HCT116 (cell line): ENCODE data around the gene TLR2. TPM values are rescaled to one million over a fixed set of nuclear protein-coding genes. Genes with fewer than 3 reads are reported as not detected.

ENCODE experiments used
- ATAC-seq: fragments of 200-7000 bp; cut with Tn5 transposase; 2 replicates; pipeline ENCODE4 v1.9.1; 2020; ENCODE audit warnings: mild to moderate bottlenecking, moderate library complexity
- BruUV-seq: library from RNA; stranded (reverse); fragments of 400-500 nt; replicated peaks from 2 replicates; lab custom pipeline; 2021; lab: Mats Ljungman, UMichigan
- CTCF ChIA-PET: fragments of 300-600 bp; sonication (Branson Sonifier 250); formaldehyde crosslinking; loops from one replicate; lab custom pipeline; 2021; ENCODE audit warnings: antibody characterized with exemption; lab: Charles Lee
- POLR2A ChIA-PET: fragments of 300-600, 350-600 bp; sonication (Branson Sonifier 250); formaldehyde crosslinking; loops from one replicate; lab custom pipeline; 2021; ENCODE audit warnings: antibody characterized with exemption; lab: Charles Lee
- RAD21 ChIA-PET, 2 experiments: fragments of 300-600 bp; sonication (Branson Sonifier 250); formaldehyde crosslinking; loops; one replicate each; lab custom pipeline; 2023; ENCODE audit warnings: low total read pairs in 2 of 2; ENCODE audit not compliant: uncharacterized antibody in 2 of 2, unreplicated experiment in 2 of 2, low non-redundant PET in 1 of 2; lab: Charles Lee
- DNase-seq: peaks from one replicate; pipeline ENCODE4 v3.0.0-alpha.2; 2010; ENCODE audit warnings: low read depth, low spot score
- H2AFZ ChIP-seq: fragments of 200-600 bp; shearing (Covaris generic), sonication (generic); 2 replicates; pipeline ENCODE4 v1.6.1; 2017; ENCODE audit warnings: low read depth, mixed run types, mixed read lengths, antibody characterized with exemption, low read length; ENCODE audit not compliant: poor library complexity, severe bottlenecking
- H3K27ac ChIP-seq: 2 replicates; pipeline ENCODE4 v1.5.1; 2012; ENCODE audit warnings: low read depth, low read length
- H3K27me3 ChIP-seq: fragments of 200-600 bp; sonication (generic); 2 replicates; pipeline ENCODE4 v1.6.1; 2016; ENCODE audit warnings: mixed run types, low read length, mixed read lengths; ENCODE audit not compliant: insufficient read depth
- H3K36me3 ChIP-seq, 2 experiments: fragments of 200-500 bp in 1 of 2; fragments of 200-600 bp in 1 of 2; sonication (Bioruptor generic) in 1 of 2; sonication (generic) in 1 of 2; 2 replicates each; pipeline versions ENCODE4 v1.5.1 to v1.6.1; 2014 to 2016; ENCODE audit warnings: low read length in 2 of 2, inconsistent platforms in 1 of 2, mixed read lengths in 1 of 2, mixed run types in 1 of 2; ENCODE audit not compliant: insufficient read depth in 2 of 2, control insufficient read depth in 1 of 2
- H3K4me1 ChIP-seq, 2 experiments: fragments of 200-600 bp in 1 of 2; sonication (generic) in 1 of 2; 2 replicates each; pipeline versions ENCODE4 v1.5.1 to v1.6.1; 2012 to 2017; ENCODE audit warnings: low read length in 2 of 2, inconsistent platforms in 1 of 2, mild to moderate bottlenecking in 1 of 2, mixed read lengths in 1 of 2, mixed run types in 1 of 2, moderate library complexity in 1 of 2; ENCODE audit not compliant: insufficient read depth in 2 of 2, control insufficient read depth in 1 of 2
- H3K4me2 ChIP-seq: fragments of 200-600 bp; sonication (generic); 2 replicates; pipeline ENCODE4 v1.6.1; 2017; ENCODE audit warnings: mixed run types, low read length, mixed read lengths
- H3K4me3 ChIP-seq, 2 experiments: fragments of 200-600 bp in 1 of 2; sonication (generic) in 1 of 2; replicated peaks in 1 of 2; 2 replicates each; pipeline ENCODE4 v1.5.1; 2011 to 2016; ENCODE audit warnings: low read length in 2 of 2, control low read depth in 1 of 2, low read depth in 1 of 2, mild to moderate bottlenecking in 1 of 2, mixed read lengths in 1 of 2, mixed run types in 1 of 2
- H3K79me2 ChIP-seq: fragments of 200-600 bp; sonication (generic); 2 replicates; pipeline ENCODE4 v1.6.1; 2017; ENCODE audit warnings: mild to moderate bottlenecking, mixed run types, low read length, moderate library complexity, mixed read lengths; ENCODE audit not compliant: insufficient read depth
- H3K9ac ChIP-seq: fragments of 200-600 bp; sonication (generic); 2 replicates; pipeline ENCODE4 v1.6.1; 2016; ENCODE audit warnings: low read length, mixed read lengths
- H3K9me2 ChIP-seq: fragments of 200-600 bp; sonication (generic), shearing (Covaris generic); 2 replicates; pipeline ENCODE4 v1.6.1; 2017; ENCODE audit warnings: mixed run types, mild to moderate bottlenecking, moderate library complexity; ENCODE audit not compliant: insufficient read depth
- H3K9me3 ChIP-seq, 2 experiments: fragments of 200-500 bp in 1 of 2; fragments of 200-600 bp in 1 of 2; sonication (Bioruptor generic) in 1 of 2; sonication (generic) in 1 of 2; 2 replicates each; pipeline ENCODE4 v1.6.1; 2014 to 2017; ENCODE audit warnings: low read length in 2 of 2, mixed read lengths in 2 of 2, inconsistent platforms in 1 of 2, low read depth in 1 of 2, mild to moderate bottlenecking in 1 of 2, mixed run types in 1 of 2, moderate library complexity in 1 of 2; ENCODE audit not compliant: control insufficient read depth in 1 of 2, insufficient read depth in 1 of 2
- H4K20me1 ChIP-seq: fragments of 200-600 bp; sonication (generic), shearing (Covaris generic); 2 replicates; pipeline ENCODE4 v1.6.1; 2017; ENCODE audit warnings: mixed run types, mild to moderate bottlenecking, moderate library complexity; ENCODE audit not compliant: insufficient read depth
- CBX3 ChIP-seq: IDR thresholded peaks from 2 replicates; pipeline ENCODE4 v1.6.1; 2012; ENCODE audit warnings: low read depth
- CTCF ChIP-seq, 3 experiments: fragments of 200-600 bp in 1 of 3; sonication (generic) in 1 of 3; IDR thresholded peaks in 2 of 3; conservative IDR thresholded peaks in 1 of 3; 2 replicates each; pipeline ENCODE4 v1.5.1; 2012 to 2017; ENCODE audit warnings: low read depth in 2 of 3, low read length in 2 of 3, antibody characterized with exemption in 1 of 3, borderline replicate concordance in 1 of 3, control low read depth in 1 of 3, mild to moderate bottlenecking in 1 of 3, mixed read lengths in 1 of 3, mixed run types in 1 of 3, moderate library complexity in 1 of 3; ENCODE audit not compliant: insufficient read depth in 1 of 3
- ELF1 ChIP-seq: IDR thresholded peaks from 2 replicates; pipeline ENCODE4 v1.6.1; 2012; ENCODE audit warnings: low read depth, borderline replicate concordance
- EZH2 ChIP-seq: fragments of 200-600 bp; sonication (generic); IDR thresholded peaks from 2 replicates; pipeline ENCODE4 v1.6.1; 2017; ENCODE audit warnings: antibody characterized with exemption, mixed run types
- EZH2phosphoT487 ChIP-seq: fragments of 200-600 bp; IDR thresholded peaks from 2 replicates; pipeline ENCODE4 v1.6.1; 2018; ENCODE audit warnings: antibody characterized with exemption, borderline replicate concordance
- FOSL1 ChIP-seq: IDR thresholded peaks from 2 replicates; pipeline ENCODE4 v1.6.1; 2012; ENCODE audit warnings: low read depth
- JUND ChIP-seq: IDR thresholded peaks from 2 replicates; pipeline ENCODE4 v1.6.1; 2012
- POLR2A ChIP-seq: IDR thresholded peaks from 2 replicates; pipeline ENCODE4 v1.7.0; 2011; ENCODE audit warnings: borderline replicate concordance; ENCODE audit not compliant: insufficient read depth, insufficient read length; ENCODE audit errors: extremely low read depth
- POLR2AphosphoS5 ChIP-seq: IDR thresholded peaks from 2 replicates; pipeline ENCODE4 v1.6.1; 2011; ENCODE audit warnings: mild to moderate bottlenecking, low read depth, low read length, moderate library complexity
- RAD21 ChIP-seq: IDR thresholded peaks from 2 replicates; pipeline ENCODE4 v1.6.1; 2012; ENCODE audit warnings: low read depth, mild to moderate bottlenecking
- REST ChIP-seq: IDR thresholded peaks from 2 replicates; pipeline ENCODE4 v1.6.1; 2012; ENCODE audit warnings: low read depth
- SIN3A ChIP-seq: IDR thresholded peaks from 2 replicates; pipeline ENCODE4 v1.6.1; 2012; ENCODE audit warnings: low read depth
- SP1 ChIP-seq: IDR thresholded peaks from 2 replicates; pipeline ENCODE4 v1.6.1; 2012; ENCODE audit warnings: low read depth
- TCF7L2 ChIP-seq: IDR thresholded peaks from 2 replicates; pipeline ENCODE4 v1.7.0; 2011; ENCODE audit warnings: borderline replicate concordance, inconsistent platforms; ENCODE audit not compliant: insufficient read depth, insufficient read length; ENCODE audit errors: extremely low read depth
- YY1 ChIP-seq: IDR thresholded peaks from 2 replicates; pipeline ENCODE4 v1.6.1; 2011; ENCODE audit warnings: low read length, low read depth, moderate library complexity, mild to moderate bottlenecking; ENCODE audit not compliant: insufficient replicate concordance; ENCODE audit errors: extremely low read depth
- intact Hi-C: fragments of 100-400 bp; cut with micrococcal nuclease; formaldehyde crosslinking; loops from 2 replicates; pipeline ENCODE4 v1.10.0; 2022
- total RNA-seq: library from RNA; stranded (reverse); gene quantifications from one replicate; pipeline ENCODE4 v1.2.1, GENCODE V29; 2021; ENCODE audit not compliant: unreplicated experiment

The TLR2 gene
- total RNA-seq, 1 experiment from 2014 or later: 0.12 TPM

GRCh38 chr4:153651587-153651986 lies 32.5 kb upstream of the TLR2 start (continued):
- no peak for TF ChIP-seq SIN3A
- no peak for TF ChIP-seq ELF1
- TF ChIP-seq JUND: no peak
- no peak for TF ChIP-seq TCF7L2
- TF ChIP-seq POLR2A: no peak
- no peak for TF ChIP-seq FOSL1
- no peak for TF ChIP-seq EZH2
- no peak for TF ChIP-seq CBX3

GRCh38 chr4:153652051-153652784 lies 31.9 kb upstream of the TLR2 start:
- ATAC-seq: no peak

More at GRCh38 chr4:153652051-153652784, 31.9 kb upstream of the TLR2 start:
- intact Hi-C loops: no loop called here
- no peaks in the 10 kb centered on the region for H3K79me2 ChIP-seq
- H3K4me3 ChIP-seq: no peak overlapping the region
- H3K9ac ChIP-seq: no peak overlapping the region
- no peak overlapping the region for H3K4me2 ChIP-seq
- no peaks in the 10 kb centered on the region for H3K4me1 ChIP-seq
- CTCF ChIA-PET: interaction anchor here (2.0 kb wide), 1 partner anchor 9 kb away, joined by 4 read pairs; no protein-coding TSS in a partner anchor
- TF ChIP-seq EZH2 (no peak), RAD21 (no peak), REST (no peak), YY1 (no peak), FOSL1 (no peak), EZH2phosphoT487 (no peak), POLR2AphosphoS5 (no peak), JUND (no peak), TCF7L2 (no peak), CTCF (IDR thresholded peaks at IDR 0.05 in 2 of 3, conservative IDR thresholded peaks at IDR 0.05 in 1 of 3; ENCODE audit: borderline replicate concordance in 1 of 3, insufficient read depth in 1 of 3, low read depth in 2 of 3, low read length in 2 of 3) (no peak), SP1 (no peak)
- no TSS peak for BruUV-seq
- no peak for DNase-seq
- H2AFZ ChIP-seq: no peak overlapping the region
- no peaks in the 10 kb centered on the region for H3K36me3 ChIP-seq
- H3K9me2 ChIP-seq: no peaks in the 10 kb centered on the region
- no peak overlapping the region for H3K27ac ChIP-seq
- POLR2A ChIA-PET: no interaction called here
- RAD21 ChIA-PET: no interaction called here
- H3K27me3 ChIP-seq: no peaks in the 10 kb centered on the region
- H4K20me1 ChIP-seq: no peaks in the 10 kb centered on the region
- H3K9me3 ChIP-seq: no peaks in the 10 kb centered on the region
